Smooth muscle cell (in vitro differentiated cells): ENCODE measurements around the gene GALNT12. TPM values are rescaled to one million over a fixed set of nuclear protein-coding genes. Genes with fewer than 3 reads are reported as not detected.

Experiments used
- DNase-seq: peaks from one replicate; lab custom pipeline; 2025; ENCODE audit not compliant: unreplicated experiment; lab: John Stamatoyannopoulos, UW
- H2AFZ ChIP-seq: fragments of 200-600 bp; sonication (generic); 2 replicates; pipeline ENCODE4 v1.6.0; 2016; ENCODE audit warnings: antibody characterized with exemption, low read depth, mild to moderate bottlenecking
- H3F3A ChIP-seq: fragments of 200-600 bp; sonication (generic); 2 replicates; pipeline ENCODE4 v1.6.0; 2017; ENCODE audit warnings: antibody characterized with exemption, low read depth
- H3K27ac ChIP-seq: fragments of 200-600 bp; sonication (generic); 2 replicates; pipeline ENCODE4 v1.5.1; 2016; ENCODE audit warnings: low read depth, mild to moderate bottlenecking
- H3K27me3 ChIP-seq: fragments of 200-600 bp; sonication (generic); 2 replicates; pipeline ENCODE4 v1.6.1; 2016; ENCODE audit warnings: low read depth, mild to moderate bottlenecking
- H3K36me3 ChIP-seq: fragments of 200-600 bp; sonication (generic); 2 replicates; pipeline ENCODE4 v1.5.1; 2016; ENCODE audit warnings: low read depth
- H3K4me1 ChIP-seq: fragments of 200-600 bp; sonication (generic); 2 replicates; pipeline ENCODE4 v1.5.1; 2016; ENCODE audit warnings: low read depth
- H3K4me2 ChIP-seq: fragments of 200-600 bp; sonication (generic); 2 replicates; pipeline ENCODE4 v1.6.0; 2016; ENCODE audit warnings: mild to moderate bottlenecking
- H3K4me3 ChIP-seq: fragments of 200-600 bp; sonication (generic); 2 replicates; pipeline ENCODE4 v1.5.1; 2016; ENCODE audit warnings: mild to moderate bottlenecking
- H3K79me2 ChIP-seq: fragments of 200-600 bp; sonication (generic); 2 replicates; pipeline ENCODE4 v1.6.0; 2016; ENCODE audit warnings: low read depth, mild to moderate bottlenecking
- H3K9ac ChIP-seq: fragments of 200-600 bp; sonication (generic); 2 replicates; pipeline ENCODE4 v1.6.0; 2016; ENCODE audit warnings: low read depth
- H3K9me3 ChIP-seq: fragments of 200-600 bp; sonication (generic); replicated peaks from 2 replicates; pipeline ENCODE4 v1.5.1; 2016; ENCODE audit warnings: low read depth
- H4K20me1 ChIP-seq: fragments of 200-600 bp; sonication (generic); 2 replicates; pipeline ENCODE4 v1.6.0; 2016; ENCODE audit warnings: low read depth
- CTCF ChIP-seq: fragments of 200-600 bp; sonication (generic); IDR thresholded peaks from 2 replicates; pipeline ENCODE4 v1.5.1; 2017; ENCODE audit warnings: borderline replicate concordance, mild to moderate bottlenecking, antibody characterized with exemption; ENCODE audit not compliant: insufficient read depth, poor library complexity, severe bottlenecking
- WGBS: methylation state at CpG from one replicate; pipeline ENCODE4 v1.1.7; 2016; ENCODE audit warnings: low lambda C conversion rate; 5-methylcytosine and 5-hydroxymethylcytosine counted together
- polyA plus RNA-seq: library from polyadenylated mRNA; unstranded; fragments of >200 nt; fragmentation: Nextera tagmentation; extraction: Ambion mirVana; gene quantifications from 2 replicates; pipeline ENCODE4 v1.2.1, GENCODE V29; 2016
- total RNA-seq: library from RNA; depleted of rRNA; stranded (reverse); fragments of >200 nt; gene quantifications from 2 replicates; pipeline ENCODE4 v1.2.3, GENCODE V29; 2014

Gene GALNT12
- total and polyA plus RNA-seq, 2 experiments from 2014 or later: 1.7 to 4.0 TPM

- no peak for DNase-seq
- H3K79me2 ChIP-seq: no peaks in the 10 kb centered on the region
- no peak overlapping the region for H2AFZ ChIP-seq
- H3K27ac ChIP-seq: no peak overlapping the region
- no peaks in the 10 kb centered on the region for H3K36me3 ChIP-seq
- H3K27me3 ChIP-seq: no peaks in the 10 kb centered on the region
- H3K4me1 ChIP-seq: no peaks in the 10 kb centered on the region
- no peaks in the 10 kb centered on the region for H3K9me3 ChIP-seq
- TF ChIP-seq CTCF: no peak
- no peak overlapping the region for H3K4me2 ChIP-seq
- no peaks in the 10 kb centered on the region for H3F3A ChIP-seq
- H3K9ac ChIP-seq: no peak overlapping the region
- no peaks in the 10 kb centered on the region for H4K20me1 ChIP-seq
- 76% methylated on average over 9 of the region's 9 CpGs for WGBS
- H3K4me3 ChIP-seq: no peak overlapping the region
Observed at GRCh38 chr9:98834386-98834785, 26.9 kb downstream of the GALNT12 start.

- H3K27ac ChIP-seq: no peak overlapping the region
- no peak for TF ChIP-seq CTCF
- no peak overlapping the region for H2AFZ ChIP-seq
- no peaks in the 10 kb centered on the region for H3K27me3 ChIP-seq
- no peaks in the 10 kb centered on the region for H3K4me1 ChIP-seq
- no peaks in the 10 kb centered on the region for H3K9me3 ChIP-seq
- H3K4me3 ChIP-seq: no peak overlapping the region
- no peak for DNase-seq
- no peaks in the 10 kb centered on the region for H4K20me1 ChIP-seq
- H3F3A ChIP-seq: no peaks in the 10 kb centered on the region
- H3K9ac ChIP-seq: no peak overlapping the region
- WGBS: 91% methylated on average over 4 of the region's 4 CpGs
- H3K79me2 ChIP-seq: no peaks in the 10 kb centered on the region
- no peaks in the 10 kb centered on the region for H3K36me3 ChIP-seq
- no peak overlapping the region for H3K4me2 ChIP-seq
Observed at GRCh38 chr9:98836206-98836605, 28.7 kb downstream of the GALNT12 start.

- no peaks in the 10 kb centered on the region for H3K9me3 ChIP-seq
- H3F3A ChIP-seq: no peaks in the 10 kb centered on the region
- no peaks in the 10 kb centered on the region for H3K4me1 ChIP-seq
- H2AFZ ChIP-seq: no peak overlapping the region
- WGBS: 92% methylated on average over 4 of the region's 4 CpGs
- H3K4me3 ChIP-seq: no peak overlapping the region
- H4K20me1 ChIP-seq: no peaks in the 10 kb centered on the region
- DNase-seq: no peak
- no peaks in the 10 kb centered on the region for H3K27me3 ChIP-seq
- H3K36me3 ChIP-seq: no peaks in the 10 kb centered on the region
- no peak overlapping the region for H3K9ac ChIP-seq
- no peak overlapping the region for H3K4me2 ChIP-seq
- H3K27ac ChIP-seq: no peak overlapping the region
- no peak for TF ChIP-seq CTCF
- no peaks in the 10 kb centered on the region for H3K79me2 ChIP-seq
Observed at GRCh38 chr9:98837516-98837915, 30.0 kb downstream of the GALNT12 start.

GRCh38 chr9:98838155-98838867 is 30.8 kb downstream of the GALNT12 start:
- Histone ChIP-seq H3K27ac (no peak overlapping the region), H3K9ac (no peak overlapping the region), H3K9me3 (no peaks in the 10 kb centered on the region), H3K36me3 (no peaks in the 10 kb centered on the region), H3K27me3 (no peaks in the 10 kb centered on the region), H3K79me2 (no peaks in the 10 kb centered on the region), H3K4me1 (no peaks in the 10 kb centered on the region), H3F3A (no peaks in the 10 kb centered on the region), H3K4me2 (no peak overlapping the region), H2AFZ (no peak overlapping the region), H3K4me3 (no peak overlapping the region), H4K20me1 (no peaks in the 10 kb centered on the region)
- no peak for DNase-seq
- WGBS: 92% methylated on average over 6 of the region's 6 CpGs
- TF ChIP-seq CTCF: no peak
